ENCODE measurements around the gene TNS3.

The TNS3 gene

DNA sequence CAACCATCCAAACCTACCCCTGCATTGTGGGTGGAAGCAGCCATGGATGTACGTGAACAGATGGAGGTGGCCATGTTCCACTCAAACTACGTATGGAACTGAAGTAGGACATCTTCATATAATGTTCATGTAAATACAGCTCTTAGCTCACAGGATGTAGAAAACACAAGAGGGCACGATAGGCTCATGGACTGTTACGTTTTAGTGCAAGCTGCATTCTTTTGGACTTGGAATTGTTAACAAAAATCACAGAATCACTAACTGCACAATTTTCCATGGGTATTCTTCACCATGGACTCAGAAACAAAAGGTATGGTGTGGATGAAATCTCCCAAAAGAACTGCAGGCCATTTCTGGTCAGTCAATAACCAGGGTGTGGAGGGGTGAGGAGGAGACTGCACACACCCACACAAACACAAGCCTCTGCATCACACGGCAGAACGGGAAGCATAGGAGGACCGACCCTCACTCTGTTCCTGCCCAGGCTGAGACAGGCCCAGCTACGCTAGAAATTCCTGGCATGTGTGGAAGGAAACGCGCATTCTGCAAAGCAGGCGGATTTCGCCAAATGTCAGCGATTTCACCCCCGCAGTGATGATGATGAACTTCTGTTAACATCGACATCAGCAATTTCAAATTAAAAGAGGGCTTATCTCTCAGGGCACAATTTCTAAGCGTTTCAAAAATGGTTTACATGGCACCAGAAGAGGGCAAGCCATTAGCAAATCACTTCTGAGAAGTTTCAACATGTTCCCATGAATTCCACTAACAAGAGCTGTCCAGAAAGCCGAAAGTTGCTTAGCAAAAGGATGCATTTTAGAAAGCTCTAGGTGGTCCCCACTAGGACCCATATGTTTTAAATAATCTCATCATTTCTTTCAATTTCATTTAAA lies 149.0 kb downstream of the TNS3 start:
- no peak for DNase-seq (ENCODE audit: low read depth in 1 of 2, low spot score in 1 of 2)

DNA sequence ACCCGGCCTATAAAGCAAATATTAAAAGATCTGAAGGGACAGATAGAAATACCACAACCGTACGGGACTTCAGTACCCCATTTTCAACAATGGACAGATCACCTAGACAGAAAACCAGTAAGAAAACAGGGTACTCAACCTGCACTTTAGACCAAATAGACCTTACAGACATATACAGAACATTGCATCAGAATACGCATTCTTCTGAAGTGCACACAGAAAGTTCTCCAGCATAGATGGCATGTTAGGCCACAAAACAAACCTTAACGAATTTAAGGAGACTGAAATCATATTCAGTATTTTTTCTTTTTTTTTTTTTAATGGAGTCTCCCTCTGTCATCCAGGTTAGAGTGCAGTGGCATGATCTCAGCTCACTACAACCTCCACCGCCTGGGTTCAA lies 151.5 kb downstream of the TNS3 start:
- DNase-seq (ENCODE audit: low read depth in 1 of 2, low spot score in 1 of 2), result no peak

DNA sequence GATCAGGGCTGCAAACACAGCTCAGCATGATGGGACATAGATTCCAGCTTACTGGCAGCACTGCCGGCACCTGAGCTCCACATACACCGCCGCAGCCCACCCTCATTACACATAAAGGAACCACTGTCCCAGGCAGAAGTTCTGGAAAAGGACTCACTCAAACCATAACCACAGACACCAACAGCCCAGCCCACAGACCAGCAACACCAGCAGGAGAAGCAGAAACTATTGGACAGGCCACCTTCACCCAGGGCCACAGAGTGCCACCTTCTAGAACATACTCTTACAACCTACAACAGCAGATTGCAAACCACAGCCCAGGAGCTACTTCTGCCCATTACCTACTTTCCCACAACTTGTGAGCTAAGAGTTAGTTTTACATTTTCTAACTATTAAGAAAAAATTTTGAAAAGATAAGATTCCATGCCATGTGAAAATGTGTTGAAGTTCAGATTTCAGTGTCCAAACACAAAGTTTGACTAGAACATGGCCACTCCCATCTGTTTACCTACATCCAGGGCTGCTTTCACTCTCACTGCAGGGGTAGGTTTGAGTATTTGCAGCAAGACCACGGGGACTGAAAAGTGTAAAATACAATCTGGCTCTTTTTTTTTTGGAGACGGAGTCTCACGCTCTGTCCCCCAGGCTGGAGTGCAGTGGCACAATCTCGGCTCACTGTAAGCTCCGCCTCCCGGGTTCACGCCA lies 153.0 kb downstream of the TNS3 start:
- no peak for DNase-seq (ENCODE audit: low read depth in 1 of 2, low spot score in 1 of 2)

DNA sequence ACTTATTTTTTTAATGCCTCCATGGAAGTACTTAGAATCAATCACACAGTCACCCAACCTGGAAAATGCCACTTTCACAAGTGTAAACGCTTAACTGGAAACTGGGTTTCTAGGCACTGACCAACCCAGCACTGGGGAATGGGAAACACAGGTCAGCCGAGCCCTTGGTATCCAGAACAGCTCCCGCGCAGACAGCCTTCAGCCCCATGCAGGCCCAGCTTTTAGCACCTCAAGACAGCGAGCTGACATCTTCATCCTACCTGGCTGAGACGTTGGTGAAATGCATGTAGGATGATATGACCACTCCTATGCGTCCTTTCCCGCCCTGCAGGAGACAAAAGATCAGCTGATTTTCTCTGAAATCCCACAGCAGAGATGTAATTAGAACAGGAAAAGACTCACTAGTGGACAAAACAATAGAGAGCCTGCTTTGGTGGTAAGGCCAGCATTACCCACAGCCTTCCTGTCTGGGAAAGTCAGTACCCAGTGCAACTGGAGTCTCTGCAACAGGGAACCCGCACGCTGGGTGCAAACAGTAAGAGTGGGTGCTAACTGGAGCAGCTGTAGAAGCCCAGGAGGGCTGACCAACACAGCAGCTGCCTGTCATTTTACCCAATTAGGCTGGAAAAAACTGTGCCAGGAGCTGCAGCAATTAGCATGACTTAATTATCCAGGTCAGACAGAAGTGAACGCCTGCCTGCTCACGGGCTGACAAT lies 153.7 kb downstream of the TNS3 start:
- DNase-seq (ENCODE audit: low read depth in 1 of 2, low spot score in 1 of 2), result no peak

DNA sequence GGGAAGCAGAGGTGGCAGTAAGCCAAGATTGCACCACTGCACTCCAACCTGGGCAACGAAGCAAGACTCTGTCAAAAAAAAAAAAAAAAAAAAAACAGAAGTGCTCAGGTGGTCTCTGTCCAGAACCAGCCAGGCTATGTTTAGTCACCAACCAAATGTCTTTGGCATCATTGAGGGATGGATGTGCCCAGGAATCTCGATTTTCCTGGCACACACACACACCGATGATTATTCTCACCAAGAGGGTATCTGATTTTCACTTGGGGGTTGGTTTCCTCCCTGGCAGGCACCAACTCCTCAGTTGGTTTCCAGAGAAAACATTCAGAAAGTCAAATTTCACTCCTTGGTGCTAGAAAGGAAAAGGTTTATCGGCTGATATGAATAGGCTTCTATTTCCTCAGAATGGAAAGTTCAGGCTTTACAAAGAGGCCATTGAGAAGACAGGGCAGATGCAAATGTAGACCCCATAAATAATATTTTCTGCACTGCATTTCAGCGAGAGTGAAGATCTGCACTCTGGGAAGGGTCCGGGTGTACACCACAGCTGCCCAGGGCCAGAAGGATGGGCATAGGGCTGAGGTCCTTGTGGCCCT lies 154.8 kb downstream of the TNS3 start:
- no peak for DNase-seq (ENCODE audit: low read depth in 1 of 2, low spot score in 1 of 2)

DNA sequence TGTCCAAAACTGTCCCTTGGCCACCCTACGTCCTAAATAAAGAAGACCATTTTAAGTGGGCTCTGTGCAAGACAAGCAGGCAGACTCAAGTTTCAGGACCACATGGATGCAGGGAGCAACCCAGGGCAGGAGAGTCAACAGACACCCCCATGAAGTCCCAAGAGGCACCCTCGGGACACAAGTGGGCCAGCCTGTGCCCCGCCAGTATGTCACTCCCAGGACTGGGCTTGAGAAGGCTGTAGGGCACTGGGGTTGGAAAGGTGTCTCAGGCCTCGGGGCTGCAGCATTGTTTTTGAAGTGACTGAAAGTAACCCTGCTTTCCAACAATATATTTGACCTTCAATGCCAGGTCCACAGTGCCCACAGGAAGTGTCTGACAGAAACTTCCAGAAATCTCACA lies 157.4 kb downstream of the TNS3 start:
- DNase-seq (ENCODE audit: low read depth in 1 of 2, low spot score in 1 of 2), result no peak

DNA sequence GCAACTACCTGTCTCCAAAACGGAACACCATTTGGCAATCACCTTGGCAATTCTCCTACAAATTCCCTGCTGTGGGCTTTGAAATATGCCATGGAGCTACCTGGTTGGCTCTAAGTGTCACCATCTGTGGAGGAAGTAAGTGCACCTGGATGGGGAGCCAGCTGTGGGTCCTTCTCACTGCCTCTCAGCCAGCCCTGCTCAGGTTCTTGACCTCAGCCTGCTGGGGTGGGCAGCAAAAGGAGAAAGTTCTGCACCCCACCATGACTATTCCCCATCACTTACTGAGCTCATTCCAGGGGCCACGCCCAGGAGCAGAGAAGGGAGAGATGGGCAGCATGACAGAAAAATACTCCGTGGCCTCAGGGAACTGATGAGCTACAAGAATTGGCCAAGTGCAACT lies 158.7 kb downstream of the TNS3 start:
- DNase-seq (ENCODE audit: low read depth in 1 of 2, low spot score in 1 of 2), result no peak

DNA sequence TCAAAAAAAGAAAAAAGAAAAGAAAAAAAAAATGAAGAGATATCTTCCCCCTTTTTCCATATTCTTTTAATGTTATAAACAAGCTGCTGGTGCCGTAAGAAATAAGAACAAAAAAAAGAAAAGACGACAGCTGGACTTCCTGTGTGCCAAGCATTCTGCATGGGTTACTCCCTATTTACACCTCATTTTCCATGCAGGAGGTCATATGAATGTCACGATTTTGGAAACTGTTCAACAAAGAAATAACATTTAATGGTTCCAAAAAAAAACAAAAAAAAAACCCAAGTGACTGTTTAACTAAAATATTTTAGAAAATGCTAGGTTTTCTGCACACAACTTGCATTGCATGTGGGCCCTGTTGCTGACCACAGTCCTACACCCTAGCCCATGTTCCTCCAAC lies 159.3 kb downstream of the TNS3 start:
- no peak for DNase-seq (ENCODE audit: low read depth in 1 of 2, low spot score in 1 of 2)

DNA sequence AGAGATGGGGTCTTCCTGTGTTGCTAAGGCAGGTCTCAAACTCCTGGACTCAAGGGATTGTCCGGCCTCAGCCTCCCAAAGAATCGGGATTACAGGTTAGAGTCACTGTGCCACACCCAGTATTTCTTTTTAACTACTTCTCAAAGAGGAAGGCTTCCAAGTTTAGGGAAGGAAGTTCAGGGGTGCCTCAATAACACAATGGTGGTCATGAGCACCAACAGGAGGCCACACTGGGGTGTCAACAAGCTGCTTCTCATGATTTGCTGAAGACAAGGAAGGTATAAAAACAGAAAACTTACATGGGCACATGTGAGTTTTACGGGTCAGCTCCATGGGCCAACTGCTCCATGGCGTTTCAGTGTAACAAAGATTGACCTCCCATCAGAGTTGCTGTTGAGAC lies 160.5 kb downstream of the TNS3 start:
- no peak for DNase-seq (ENCODE audit: low read depth in 1 of 2, low spot score in 1 of 2)

DNA sequence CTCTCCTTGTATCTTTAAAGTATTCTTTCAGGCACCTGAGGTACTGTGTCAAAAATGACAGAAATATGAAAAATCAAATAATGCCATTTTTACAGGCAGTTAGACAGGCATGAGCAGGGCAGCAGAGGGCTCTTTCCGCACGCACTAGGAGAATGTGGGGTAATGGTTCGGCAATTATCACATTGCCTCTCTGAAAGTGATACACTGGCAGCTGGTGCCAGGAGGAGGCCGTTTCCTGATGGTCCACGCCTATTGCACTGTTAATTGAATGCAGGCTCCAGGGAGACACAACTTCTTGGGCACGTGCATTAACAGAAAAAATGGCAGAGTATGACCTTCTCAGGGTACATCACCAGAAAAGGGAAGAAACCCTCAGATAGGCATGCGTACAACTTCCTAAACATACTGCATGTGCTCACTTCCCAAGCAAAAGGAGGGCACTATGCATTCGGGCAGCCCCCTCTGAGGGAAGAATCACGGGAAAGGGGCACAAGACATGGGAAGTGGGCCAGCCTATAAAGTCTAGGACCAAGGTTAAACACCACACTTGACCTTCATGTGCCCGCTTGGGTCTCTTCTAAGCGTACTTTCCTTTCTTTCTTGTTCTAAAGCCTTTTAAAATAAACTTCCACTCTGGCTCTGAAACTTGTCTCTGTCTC lies 161.7 kb downstream of the TNS3 start:
- DNase-seq (ENCODE audit: low read depth in 1 of 2, low spot score in 1 of 2), result no peak

DNA sequence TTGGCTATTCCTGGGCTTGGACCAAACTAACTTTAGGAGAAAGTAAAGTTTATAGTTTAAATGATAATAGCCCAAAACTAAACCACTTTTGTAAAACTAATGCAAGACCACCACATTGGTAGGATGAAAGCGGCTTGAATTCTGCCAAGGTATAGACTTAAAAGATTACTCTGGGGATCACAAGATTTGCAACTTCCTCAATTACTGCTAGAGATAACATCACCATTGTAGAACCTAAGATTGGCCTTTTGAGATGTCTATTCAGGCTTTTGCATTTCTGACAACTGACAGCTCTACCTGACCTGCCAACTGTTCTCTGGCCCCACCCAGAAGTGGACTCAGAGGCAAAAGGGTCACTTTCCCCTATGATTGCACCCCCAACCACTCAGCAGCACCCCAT lies 162.4 kb downstream of the TNS3 start:
- no peak for DNase-seq (ENCODE audit: low read depth in 1 of 2, low spot score in 1 of 2)

DNA sequence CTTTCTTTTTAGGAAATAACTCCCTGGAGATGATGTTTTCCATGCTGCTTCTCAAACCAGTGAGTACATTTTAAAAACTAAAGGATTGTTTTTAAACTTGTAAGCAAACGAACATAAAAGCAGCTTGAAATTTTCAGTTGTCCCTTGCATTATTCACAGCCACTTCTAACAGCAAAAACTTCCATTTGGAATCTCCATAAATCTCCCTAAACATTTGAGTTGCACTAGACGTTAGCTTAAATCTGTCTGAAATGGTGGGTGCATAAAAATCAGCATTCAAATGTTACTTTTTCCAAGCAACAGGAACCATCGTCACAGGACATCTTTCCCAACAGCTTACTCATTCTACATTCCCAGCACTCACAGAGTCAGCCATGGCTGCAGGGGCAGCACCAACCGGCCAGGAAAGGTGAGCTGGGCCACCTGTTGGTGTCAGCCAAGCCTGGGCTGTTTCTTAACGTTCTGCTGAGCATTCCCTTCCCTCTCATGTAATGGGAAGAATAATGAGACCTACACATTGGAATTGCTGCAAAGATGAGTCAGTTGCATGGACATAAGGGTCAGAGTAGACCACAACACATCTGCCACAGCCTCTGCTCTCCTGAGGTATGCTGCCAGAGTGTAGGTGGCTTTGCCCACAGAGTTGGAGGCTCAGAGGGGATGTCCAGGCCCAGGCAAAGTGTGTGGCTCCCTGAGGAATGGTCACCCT lies 163.2 kb downstream of the TNS3 start:
- DNase-seq (ENCODE audit: low read depth in 1 of 2, low spot score in 1 of 2), result no peak

DNA sequence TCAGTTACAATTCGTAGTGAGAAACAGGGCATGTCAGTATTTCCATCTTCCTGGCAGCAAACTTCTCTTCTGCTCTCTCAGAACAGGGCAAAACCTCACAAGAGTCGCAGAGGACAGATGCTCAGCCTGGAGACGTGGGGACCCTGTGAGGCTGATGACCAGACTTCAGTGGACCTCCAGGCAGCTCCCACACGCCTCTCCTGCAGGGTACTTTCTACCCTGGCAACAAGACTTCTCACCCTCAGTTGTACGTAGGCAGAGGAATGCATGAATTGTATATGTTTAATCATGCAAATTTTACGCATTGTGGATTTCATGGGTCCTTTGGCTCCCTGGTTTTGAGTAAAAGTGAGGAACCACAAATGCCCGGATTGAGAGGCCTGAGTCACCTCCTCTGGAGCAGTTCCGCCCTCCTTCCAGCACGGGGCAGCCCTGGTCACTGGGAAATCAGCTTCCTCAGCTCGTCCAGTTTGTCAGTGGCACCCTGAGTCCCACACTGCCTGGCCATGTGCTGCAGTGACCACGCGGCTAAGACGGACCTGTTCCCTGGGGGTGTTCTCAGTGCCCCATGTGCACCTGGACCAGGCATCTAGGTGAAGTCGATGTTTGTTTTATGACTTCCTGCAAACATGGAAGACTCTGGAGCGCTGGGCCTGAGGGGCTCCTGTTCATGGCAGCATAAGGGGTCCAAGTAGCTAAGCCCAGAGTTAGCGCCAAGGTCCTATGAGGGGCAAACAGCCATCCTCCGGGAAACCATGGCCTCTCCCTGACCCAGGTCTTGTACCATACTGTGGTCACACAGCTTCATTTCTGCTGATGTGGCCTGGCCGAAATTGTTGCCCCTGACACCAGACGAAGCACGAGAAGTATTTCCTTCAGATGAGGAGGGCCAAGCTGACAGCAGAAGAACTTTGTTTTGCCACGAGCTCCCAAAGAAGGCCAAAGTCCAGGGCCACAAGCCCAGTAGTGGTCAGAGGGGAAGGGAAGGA lies 165.1 kb downstream of the TNS3 start:
- no peak for DNase-seq (ENCODE audit: low read depth in 1 of 2, low spot score in 1 of 2)

DNA sequence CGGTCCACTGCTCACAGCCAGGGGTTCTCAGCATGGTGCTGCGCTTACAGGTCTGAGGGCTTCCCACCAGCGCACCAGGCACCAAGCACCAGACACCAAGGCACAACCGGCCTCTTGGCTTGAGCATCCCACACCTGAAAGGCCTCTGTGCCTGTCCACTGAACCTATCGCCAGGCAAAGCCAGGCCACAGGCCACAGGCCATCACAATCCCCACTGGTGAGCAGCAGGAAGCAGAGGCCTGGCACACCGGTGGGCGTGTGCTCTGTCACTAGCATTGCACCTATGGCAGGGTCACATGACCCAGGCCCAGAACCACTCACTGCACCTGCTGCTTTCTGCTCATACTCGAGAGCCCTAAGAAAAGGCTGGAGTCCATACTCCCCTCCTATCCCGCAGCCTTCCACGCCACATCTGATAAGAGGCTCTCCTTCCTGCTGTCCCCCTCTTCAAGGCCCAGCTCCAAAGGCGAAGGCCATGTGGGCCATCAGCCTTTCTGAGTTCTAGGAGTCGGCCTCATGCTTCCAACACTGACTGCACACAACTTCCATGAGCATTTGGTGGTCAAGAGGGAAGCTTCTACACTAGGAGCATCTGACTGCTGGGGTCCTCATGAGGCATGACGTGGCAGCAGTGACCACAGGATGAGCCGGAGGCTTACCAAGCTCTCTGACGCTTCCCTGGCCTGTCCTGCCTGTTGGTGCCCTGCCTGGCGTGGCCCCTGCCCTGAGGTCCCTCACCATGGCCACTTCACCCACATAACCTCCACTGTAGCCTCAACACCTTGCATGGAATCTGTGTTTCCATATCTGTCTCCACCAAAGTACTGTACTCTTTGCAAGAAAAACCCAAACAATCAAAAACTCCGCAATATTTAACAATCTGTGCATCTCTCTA lies 166.3 kb downstream of the TNS3 start:
- DNase-seq (ENCODE audit: low read depth in 1 of 2, low spot score in 1 of 2), result no peak

DNA sequence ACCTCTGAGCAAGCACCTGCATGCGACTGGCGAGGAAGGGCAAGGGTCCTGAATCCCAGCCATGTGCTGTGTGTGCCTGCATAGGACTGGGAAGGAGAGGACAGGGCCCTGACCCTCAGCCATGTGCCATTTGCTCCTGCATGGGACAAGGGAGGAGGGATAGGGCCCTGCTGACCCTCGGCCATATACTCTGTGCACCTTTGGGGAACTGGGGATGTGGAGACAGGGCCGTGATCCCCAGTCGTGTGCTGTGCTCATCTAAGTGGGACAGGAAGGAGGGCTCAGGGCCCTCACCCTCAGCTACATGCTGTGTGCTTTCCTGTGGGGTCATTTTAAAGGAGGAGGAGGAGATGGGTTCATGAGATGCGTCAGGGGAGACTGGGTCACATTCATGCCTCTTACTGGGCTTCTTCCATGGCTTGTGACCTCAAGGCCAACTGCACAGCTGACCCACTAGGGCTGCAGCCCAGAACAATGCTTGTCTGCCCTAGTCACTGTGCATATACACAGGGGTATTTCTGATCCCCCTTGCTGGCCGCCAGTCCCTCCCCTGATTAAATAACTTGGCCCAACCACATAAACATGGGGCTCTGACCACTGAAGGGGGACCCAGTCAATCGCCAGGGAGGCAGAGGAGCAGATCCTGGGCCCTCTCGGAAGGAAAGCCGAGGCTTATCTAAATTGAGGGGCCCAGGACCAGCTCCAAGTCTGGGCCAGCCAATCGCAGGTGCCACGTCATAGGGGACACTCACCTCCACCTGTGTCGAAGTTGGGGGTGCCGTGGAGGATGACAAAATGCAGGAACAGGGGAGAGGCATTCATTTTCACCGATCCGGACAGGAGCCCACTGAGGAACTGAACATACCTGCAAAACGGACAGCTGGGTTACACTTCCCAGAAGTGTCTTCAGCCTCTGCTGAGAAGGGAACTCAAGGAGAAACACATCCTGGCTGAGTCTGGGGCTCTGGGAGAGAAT lies 167.3 kb downstream of the TNS3 start:
- no peak for DNase-seq (ENCODE audit: low read depth in 1 of 2, low spot score in 1 of 2)

DNA sequence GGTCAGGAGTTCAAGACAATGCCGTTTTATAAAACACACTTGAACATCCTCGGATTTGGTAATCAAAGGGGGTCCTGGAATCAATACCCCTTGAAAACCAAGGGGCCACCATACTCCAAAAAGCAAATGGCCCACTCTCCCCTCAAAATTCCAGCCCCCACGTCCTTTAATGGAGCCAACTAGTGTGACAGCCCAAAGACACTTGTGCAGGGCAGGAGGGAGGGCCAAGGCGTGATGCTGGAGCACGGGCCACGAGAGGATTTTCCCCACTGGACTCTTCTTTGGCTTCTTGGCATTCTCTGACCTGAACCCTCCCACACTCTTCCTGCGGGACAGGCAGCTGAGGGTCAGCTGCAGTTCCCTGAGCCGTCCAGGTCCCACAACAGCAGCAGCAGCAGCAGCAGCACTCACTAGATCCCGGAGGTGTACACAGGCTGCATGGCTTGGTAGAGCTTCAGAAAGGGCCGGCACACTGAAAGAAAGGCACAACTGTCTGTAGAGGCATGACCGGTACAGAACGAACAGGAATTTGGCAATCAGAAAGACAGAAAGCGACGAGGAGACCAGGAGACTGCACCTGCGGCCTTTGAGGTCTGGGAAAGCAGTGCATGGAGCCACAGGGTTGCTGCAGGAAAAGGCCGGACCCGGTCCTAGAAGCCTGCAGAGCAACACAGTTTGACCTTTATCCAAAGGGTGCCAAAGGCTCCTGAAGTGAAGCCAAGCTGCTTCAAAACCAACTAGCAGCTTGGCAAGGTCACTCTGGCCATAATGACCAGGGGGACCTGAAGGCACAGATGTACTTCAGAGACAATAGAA lies 168.2 kb downstream of the TNS3 start:
- no peak for DNase-seq (ENCODE audit: low read depth in 1 of 2, low spot score in 1 of 2)
